ENCODE results near the gene TOX2.

The TOX2 gene

DNA sequence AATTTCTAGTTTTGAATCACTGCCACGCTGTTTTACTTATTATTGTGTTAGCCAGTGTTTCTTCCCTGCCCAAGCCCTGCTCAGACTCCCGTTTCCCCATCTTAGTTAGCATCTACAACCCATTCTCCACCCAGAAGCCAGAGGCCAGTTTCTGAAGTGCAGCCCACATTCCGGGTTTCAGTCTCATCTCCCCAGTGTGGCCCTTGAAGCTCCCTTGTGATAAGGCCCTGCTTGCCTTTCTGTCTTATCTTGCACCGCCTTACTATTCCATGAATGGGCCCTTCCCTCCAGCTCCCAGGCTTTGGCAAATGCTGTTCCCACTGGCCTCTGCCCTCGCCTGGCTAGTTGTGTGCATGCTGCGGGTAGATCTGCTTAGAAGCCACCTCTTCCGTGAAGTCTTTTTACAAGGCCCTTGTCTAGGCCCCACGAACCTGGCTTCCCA lies 41.1 kb downstream of the TOX2 start:
- no peak for DNase-seq (ENCODE audit: low read depth in 2 of 3, low spot score in 1 of 3)

DNA sequence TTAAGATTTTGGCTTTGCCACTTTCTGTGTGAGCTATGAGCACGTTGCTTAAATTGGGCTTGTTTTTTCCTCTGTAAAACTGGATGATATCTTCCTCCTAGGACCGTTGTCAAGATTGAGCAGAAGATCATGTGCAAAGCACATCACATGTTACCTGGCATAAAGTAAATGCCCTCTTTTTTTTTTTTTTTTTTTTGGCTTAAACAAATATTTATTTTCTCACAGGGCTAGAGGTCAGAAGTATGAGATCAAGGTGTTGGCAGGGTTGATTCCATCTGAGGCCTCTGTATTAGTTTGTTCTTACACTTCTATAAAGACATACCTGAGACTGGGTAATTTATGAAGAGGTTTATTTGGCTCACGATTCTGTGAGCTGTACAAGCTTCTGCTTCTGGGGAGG lies 42.7 kb downstream of the TOX2 start:
- no peak for DNase-seq (ENCODE audit: low read depth in 2 of 3, low spot score in 1 of 3)

GRCh38 chr20:43958626-43959025 lies 44.0 kb downstream of the TOX2 start:
- no peak for DNase-seq (ENCODE audit: low read depth in 2 of 3, low spot score in 1 of 3)

DNA sequence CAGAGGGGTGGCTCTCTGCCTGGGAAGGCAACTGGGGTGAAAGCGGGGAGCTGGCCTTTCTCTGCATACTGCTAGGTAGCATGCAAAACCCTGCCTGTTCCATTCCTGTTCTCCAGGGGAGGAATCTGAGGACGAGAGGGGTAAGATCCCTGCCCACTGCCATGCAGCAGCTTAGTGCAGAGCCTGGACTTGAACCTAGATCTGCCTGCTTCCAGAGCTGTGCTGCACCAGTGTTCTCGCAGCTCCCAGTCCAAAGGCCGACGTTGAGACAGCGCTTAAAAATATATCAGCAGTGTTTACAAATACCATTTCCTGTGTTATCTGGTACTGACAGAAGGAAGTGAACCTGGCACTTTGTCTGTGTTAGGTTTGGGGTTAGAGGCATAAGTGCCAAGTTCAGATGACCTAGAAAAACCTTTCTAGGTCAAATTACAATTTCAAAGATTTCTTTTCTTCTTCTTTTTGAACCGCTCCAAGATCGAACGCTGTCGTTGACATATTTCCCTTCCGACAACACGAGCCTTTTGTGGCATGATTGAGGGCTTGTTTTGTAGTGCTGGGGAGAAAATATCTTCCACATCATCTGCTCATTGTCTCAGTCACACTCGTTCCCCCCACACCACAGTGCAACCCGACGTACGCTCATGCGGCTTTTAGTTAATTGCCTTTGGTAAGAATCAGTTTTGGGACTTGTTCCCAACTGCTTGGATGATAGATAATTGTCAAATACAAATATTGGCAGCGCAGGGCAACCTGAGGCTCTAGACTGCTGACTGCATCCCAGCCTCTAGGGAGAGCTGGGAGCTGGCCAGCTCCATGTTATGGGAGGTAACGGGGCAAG lies 44.6 kb downstream of the TOX2 start:
- no peak for DNase-seq (ENCODE audit: low read depth in 2 of 3, low spot score in 1 of 3)

GRCh38 chr20:43959920-43960227 lies 45.2 kb downstream of the TOX2 start:
- no peak for DNase-seq (ENCODE audit: low read depth in 2 of 3, low spot score in 1 of 3)

DNA sequence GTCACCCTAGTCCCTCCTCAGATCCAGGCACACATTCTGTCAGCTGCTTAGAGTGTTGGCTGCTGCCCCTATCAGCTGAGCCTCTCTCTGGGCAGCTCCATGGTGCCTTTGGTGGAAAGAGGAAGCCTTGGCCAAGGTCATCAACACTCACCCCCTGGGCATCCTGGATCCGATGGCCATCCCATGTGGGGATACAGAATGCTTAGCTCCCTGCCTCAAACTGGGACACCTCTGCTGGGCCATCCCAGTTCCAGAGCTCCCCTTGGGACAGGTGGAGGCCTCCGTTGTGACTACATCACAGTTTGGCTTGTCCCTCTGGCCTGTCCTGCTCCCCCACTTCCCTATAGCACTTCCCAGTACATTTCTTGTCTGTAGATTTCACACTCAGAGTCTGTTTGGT lies 45.6 kb downstream of the TOX2 start:
- no peak for DNase-seq (ENCODE audit: low read depth in 2 of 3, low spot score in 1 of 3)

GRCh38 chr20:43961116-43961515 lies 46.5 kb downstream of the TOX2 start:
- no peak for DNase-seq (ENCODE audit: low read depth in 2 of 3, low spot score in 1 of 3)

DNA sequence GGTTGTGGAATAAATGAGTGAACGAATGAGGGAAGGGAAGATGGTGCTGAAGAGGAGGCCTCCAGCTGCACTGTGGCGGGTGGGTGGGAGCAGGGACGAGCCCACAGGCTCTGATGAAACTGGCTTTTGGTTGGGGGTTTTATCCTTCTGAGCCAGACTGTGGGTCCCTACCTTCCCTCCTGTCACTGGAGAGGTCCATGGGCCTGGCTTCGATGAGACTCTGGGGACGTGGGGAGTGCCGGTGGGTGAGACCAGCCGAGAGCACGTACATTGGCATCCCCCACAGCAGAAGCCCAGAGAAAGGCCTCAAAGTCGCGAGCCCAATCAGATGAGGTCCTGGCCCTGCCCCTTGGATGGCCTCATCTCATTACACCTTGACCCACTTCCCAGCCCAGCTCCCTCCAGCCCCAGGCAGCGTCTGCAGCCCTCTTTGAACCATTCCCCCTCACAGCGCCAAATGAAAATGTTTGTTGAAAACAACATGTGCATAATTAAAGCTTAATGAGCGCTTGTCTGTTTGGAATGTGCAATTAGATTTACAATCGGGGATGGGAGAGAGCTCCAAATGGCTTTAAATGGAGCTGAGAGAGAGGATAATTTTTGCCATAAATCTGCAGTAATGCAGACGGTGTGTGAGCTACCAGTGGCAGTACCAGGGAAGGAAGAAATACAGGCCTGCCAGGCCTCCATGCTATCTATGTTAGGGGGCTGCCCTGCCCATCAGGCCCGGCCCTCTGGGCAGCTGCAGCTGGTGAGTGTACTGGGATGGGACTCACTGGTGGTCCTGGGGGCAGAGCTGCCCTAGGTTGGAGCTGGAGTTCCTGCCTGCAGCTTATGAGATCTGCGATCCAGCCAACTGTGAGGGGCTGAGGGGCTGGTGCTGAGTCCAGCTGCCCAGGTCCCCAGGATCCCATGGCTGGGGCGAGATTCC lies 47.2 kb downstream of the TOX2 start:
- DNase-seq (ENCODE audit: low read depth in 2 of 3, low spot score in 1 of 3) = no peak

DNA sequence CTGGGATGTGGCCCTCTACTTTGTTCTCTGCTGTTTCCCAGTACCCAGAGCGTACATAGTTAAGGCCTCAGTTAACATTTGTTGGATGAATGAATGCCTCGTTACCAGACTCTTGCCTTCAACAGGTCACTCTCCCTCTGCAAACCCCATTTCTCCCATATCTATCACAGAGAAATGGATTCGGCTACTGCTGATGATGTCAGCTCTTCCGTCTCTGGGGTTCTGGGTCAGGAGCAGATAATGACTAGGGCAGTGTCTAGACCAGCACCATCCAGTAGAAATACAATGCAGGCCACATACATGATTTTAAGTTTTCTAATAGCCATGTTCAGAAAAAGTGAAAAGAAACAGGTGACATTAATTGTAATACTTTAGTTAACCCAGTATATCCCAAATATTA lies 47.9 kb downstream of the TOX2 start:
- DNase-seq (ENCODE audit: low read depth in 2 of 3, low spot score in 1 of 3) = no peak

DNA sequence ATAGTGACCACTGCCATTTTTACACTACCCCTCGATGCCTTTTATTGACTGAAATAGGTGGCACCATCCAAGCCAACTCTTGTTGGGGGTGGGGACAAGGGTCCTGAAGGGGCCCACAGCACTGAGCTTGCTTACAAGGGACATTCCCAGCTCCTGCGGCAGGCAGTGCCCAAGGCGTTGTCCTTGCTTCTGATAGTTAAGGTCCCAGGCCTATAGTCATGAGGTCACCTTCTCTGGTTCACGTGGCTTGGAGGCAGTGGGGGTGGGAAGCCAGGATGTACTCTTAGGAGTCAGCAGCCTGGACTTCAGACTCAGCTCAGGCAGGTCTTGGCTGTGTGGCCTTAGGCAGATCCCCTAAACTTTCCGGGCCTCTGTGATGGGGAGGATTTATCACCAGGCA lies 48.6 kb downstream of the TOX2 start:
- DNase-seq (ENCODE audit: low read depth in 2 of 3, low spot score in 1 of 3) = no peak

- DNase-seq (ENCODE audit: low read depth in 2 of 3, low spot score in 1 of 3) = no peak
Observed at GRCh38 chr20:43963872-43964791, 49.5 kb downstream of the TOX2 start.

DNA sequence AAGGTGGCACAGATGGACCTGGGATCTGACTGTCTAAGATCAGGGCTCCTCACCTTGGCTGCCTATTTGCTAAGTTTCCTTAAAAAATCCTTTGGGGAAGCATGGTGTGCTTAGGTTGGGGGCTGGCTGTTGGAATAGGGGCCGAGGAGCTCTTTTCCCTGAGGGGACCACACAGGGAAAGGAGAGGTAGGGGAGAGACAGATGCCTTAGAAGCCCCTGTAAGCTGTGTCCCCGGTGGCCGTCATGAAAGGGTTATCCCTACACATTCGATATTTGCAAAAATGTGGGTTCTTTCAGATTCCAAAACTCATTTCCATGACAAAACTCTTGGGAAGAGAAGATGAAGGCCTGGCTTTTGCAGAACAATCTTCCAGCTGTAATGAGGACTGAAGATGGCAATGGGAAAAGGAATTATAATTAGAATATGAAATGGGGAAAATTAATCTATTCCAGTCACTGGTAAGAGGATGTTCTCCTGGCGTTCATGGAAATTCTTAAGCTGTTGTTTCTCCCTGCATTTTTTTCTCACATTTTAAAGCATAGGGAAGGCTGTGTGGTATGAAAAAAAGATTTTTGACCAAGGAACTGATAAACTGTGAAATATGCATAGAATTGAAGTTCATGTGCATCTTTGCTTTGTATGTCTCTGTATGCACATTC lies 53.8 kb downstream of the TOX2 start:
- no peak for DNase-seq (ENCODE audit: low read depth in 2 of 3, low spot score in 1 of 3)

- no peak for DNase-seq (ENCODE audit: low read depth in 2 of 3, low spot score in 1 of 3)
Observed at GRCh38 chr20:43969028-43969447, 54.4 kb downstream of the TOX2 start.

DNA sequence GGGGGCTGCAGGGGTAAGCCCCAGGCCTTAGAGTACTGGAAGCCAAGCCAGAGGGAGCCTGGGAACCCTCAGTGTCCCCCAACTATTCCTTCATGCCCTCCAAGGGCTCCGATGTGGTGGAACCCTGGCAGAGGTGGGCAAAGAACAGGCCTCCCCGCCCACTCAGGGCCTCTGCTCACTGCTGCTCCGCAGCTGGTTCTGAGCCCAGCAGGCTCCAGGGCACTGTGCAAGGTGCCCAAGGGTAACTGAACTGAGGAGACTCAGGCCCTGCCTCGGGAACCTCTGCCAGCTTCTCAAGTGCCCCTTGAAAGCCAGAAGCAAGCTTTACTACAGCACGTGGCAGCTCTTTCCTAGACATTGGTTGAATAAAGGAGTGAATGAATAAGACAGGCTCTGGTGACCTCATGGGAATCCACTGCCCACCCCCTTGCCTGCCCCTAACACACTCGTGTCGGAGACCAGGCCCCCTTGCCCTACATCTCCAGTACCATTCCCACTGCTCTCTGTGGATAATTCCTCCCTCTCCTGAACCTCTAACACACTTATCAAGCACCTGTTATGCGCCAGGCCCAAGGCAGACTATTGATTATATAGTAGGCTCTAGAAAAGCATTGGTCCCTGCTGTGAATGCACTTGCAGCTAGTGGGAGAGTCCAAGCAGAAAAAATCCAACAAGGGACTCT lies 55.0 kb downstream of the TOX2 start:
- no peak for DNase-seq (ENCODE audit: low read depth in 2 of 3, low spot score in 1 of 3)

- DNase-seq (ENCODE audit: low read depth in 2 of 3, low spot score in 1 of 3) = no peak
Observed at GRCh38 chr20:43971267-43971666, 56.6 kb downstream of the TOX2 start.

- no peak for DNase-seq (ENCODE audit: low read depth in 2 of 3, low spot score in 1 of 3)
Observed at GRCh38 chr20:43972051-43972450, 57.4 kb downstream of the TOX2 start.

- no peak for DNase-seq (ENCODE audit: low read depth in 2 of 3, low spot score in 1 of 3)
Observed at GRCh38 chr20:43972692-43973091, 58.0 kb downstream of the TOX2 start.

- DNase-seq (ENCODE audit: low read depth in 2 of 3, low spot score in 1 of 3) = no peak
Observed at GRCh38 chr20:43973231-43973630, 58.6 kb downstream of the TOX2 start.

- DNase-seq (ENCODE audit: low read depth in 2 of 3, low spot score in 1 of 3) = no peak
Observed at GRCh38 chr20:43973671-43974450, 59.2 kb downstream of the TOX2 start.

Data from stimulated activated CD4-positive, alpha-beta T cell treated with anti-CD3 and anti-CD28 coated beads, Interleukin-12 subunit alpha, Interleukin-12 subunit beta, amount 100 ng/mL, for 48 hours (primary cell).